ENCODE measurements around the gene TRANK1.

The TRANK1 gene

DNA sequence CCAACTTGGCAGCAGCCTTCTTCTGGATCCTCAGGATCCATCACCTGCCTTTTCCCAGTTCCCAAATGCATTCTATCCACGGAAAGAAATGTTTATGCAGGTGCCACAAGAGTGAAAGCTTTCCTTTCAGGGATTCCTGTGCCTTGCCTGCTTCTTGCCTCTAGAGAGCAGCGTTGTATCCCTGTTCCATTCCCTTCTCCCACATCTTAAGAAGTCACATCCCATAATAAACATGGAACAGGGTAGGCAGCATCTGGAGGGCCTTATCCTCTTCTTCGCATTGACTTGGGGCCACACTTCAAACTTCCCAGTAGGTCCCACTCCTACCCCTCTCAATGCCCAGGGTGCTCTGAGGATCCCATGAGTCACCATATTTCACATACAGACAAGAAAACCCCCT is 107.8 kb downstream of the TRANK1 start:
- DNase-seq = no peak

DNA sequence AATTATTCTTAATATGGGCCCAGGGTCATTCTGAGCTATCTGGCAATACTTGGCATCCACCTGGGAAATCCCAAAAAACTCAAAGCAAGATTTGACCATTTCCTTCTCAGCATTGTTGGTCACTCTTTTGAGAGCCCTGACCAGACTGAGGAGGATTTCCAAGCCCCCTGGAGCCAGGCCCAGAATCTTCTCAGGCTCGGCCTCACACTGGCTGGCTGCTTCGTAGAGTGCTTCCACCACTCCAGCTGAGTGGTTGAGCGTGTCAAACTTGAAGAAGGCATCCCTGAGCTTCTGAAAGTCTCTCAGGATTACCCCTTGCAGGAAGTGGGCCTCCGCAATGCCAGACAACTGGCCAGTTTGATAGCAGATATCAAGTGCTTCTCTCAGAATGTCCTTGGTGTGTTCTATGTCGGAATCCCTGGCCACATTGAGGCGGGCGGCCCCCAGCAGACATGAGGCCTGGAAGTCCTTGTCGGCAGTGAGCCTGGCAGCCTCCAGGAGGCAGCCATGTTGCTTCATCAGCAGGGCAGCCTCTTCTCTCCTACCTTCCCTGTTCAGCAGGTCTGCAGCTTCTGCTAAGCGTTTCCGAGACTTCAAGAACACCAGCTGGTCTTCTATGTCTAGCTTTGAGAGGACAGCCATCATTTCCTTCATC is 111.6 kb downstream of the TRANK1 start:
- DNase-seq = no peak

DNA sequence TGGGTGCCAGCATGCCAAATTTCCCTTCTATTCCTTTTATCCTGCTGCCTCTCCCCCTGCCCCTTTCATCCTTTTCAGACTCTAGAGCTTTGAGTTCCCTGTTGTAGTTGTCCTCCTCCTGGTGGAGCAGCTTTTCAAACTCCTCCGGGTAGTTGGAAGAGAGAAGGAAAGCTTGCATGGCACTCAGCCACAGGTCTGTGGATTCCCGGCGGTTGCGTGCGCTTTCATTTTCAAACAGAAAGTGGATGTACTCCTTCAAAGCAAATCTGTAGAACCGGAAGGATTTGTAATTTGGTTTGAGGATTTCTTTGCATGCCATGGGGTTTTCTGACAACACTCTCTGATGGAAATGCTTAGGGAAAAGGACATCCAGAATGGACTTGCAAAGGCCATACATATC is 112.4 kb downstream of the TRANK1 start:
- DNase-seq = no peak

DNA sequence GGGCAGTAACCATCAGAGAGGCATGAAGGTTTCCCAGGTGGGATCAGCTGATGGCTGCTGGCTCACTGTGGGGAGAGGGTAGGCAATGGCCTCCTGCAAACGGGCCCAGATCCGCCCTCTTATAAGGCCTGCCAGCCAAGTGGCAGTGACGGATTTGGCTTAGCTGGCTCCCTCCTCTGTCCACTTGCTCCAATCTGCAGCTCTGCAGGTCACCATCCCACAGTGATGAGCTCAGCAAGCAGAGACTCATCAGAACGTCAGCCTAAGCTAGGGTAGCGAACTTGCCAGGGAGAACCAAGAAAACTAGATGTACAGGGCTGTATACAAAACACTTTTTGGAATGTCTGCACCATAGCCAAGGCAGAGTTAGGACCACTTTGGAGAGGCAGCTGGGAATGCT is 117.7 kb downstream of the TRANK1 start:
- no peak for DNase-seq

DNA sequence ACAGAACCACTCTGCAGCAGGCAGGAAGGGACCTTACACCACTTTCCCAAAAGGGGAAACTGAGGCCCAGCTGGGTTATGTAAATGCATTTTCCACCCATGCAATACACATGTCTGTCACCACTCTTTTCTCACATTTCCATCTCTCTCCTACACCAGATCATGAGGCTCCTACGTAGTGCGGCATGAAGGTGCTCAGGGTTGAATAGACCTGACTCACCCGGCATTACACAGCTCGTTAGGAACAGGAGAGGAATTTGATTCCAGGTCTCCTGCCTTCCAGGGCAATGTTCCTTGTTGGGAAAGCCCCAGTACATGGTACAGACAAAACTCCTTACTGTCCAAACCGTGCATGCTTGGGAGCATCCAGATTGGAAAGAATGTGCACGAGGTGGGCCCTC is 118.6 kb downstream of the TRANK1 start:
- DNase-seq = no peak

DNA sequence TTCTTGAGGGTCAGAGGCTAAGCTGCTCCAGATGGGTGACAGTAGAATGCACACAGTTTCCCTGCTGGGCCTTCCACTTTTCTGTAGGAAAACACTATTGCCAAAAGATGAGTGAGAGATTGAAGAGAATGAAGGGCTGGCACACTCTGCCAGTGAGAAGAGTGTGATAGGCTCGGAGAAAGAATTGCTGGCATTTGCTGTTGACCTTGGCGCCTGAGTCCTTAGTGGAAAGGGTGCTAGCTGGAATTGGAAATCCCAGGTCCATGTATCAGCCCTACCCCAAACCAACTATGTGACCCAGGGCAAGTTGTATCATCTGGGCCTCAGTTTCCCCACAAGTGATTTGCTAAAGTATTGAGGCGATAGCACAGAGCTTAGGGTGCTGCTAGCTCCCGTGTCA is 120.4 kb downstream of the TRANK1 start:
- DNase-seq = no peak

DNA sequence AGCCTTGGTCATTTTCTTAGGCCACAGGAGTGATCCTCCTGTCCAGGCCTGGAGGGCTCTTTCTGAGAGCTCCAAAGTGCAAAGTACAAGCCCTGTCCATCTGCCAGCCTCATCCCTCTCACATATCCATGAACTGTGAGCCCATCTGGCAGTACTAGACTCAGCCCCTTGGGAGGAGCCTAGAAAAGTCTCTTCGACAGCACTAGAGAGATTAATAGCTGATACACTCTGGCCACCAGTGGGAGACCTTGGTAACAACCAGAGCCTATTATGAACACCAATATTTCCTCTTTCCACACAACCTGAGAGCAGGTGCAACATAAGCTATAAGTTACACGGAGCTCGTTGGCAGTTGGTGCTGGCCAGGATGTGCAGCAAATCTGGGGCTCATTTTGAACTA is 121.0 kb downstream of the TRANK1 start:
- DNase-seq = no peak

DNA sequence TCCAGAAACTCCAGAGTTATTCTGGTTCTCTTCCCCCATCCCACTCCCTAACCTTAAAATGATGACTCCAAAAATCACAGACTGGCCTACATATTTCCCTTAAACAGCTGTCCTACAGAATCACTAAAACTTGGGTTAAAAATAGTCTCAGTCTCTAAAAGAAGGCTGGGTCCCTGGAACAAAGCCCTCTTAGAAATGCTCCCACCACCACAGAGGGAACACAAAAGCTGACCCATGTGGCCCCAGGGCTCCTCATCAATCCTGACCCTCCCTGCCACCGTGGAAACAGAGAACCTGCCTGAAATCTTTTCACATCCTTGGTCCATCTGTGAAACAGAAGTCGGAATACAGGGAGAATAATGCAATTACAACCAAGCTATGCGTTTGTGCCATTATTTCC is 124.8 kb downstream of the TRANK1 start:
- DNase-seq = no peak

DNA sequence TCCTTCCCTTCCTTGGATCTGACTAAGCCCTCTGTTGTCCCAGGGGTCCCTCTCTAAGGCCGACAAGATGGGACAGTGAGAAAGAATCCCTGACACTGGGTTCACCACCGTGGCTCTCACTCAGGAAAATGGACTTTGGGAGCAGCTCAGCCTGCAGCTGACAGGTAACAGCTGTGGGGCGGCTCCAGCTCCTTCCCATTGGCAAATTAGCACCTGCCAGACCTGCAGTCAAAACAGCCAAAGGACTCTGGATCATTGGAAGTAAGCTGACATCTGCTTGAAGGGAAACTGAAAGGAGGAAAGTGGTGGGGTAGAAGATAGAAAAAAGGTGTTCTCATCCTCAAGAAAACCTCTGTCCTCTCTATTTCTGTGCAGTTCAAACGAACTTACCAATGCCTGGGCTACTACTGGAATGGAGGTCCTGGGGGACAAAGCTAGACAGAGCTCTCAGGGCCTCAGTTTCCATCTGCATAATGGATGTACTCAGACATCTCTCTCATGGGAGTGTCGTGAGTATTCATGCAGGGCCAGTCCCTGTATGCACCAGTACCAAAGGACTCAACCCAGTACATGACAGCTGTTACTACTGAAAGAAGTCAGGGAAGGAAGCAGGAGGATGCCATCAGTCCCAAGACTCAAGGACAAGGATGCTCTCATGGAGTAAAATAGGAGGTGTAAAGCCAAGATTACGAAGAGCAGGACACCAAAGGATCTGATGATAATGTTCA is 126.9 kb downstream of the TRANK1 start:
- no peak for DNase-seq

DNA sequence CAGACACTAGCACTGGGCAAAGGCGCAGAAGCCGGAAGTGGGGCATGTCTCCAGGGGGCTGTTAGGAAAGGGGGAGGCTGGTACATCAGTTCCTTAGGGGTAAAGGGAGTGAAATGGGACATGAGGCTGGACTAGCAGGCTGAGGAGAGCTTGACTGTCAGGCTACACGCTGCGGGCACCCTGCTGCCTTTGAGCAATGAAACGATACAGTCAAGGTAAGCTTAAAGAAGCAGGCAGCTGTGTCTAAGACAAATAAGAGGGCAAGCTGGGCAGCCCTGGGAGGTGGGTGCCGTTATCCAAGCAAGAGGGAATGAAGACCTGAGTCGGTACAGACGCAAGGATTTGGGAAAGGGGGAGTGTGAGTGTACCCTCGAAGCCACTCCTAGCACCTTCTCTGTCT is 129.5 kb downstream of the TRANK1 start:
- no peak for DNase-seq

DNA sequence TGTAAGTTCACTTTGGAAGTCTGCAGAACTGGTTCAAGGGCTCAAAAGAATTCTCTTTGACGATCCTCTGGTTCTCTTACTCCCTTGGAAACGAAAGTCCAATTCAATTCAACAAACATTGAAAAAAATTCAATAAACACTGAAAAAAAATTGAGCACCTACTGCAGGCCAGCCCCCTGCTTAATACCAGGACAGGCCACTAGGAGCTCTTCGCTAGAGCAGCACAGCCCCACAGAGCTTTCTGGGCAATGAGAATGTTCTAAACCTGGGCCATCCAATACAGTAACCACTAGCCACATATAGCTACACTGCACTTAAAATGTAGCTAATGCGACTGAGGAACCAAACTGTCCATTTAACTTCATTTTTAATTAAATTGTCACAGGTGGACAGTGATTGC is 130.1 kb downstream of the TRANK1 start:
- no peak for DNase-seq

DNA sequence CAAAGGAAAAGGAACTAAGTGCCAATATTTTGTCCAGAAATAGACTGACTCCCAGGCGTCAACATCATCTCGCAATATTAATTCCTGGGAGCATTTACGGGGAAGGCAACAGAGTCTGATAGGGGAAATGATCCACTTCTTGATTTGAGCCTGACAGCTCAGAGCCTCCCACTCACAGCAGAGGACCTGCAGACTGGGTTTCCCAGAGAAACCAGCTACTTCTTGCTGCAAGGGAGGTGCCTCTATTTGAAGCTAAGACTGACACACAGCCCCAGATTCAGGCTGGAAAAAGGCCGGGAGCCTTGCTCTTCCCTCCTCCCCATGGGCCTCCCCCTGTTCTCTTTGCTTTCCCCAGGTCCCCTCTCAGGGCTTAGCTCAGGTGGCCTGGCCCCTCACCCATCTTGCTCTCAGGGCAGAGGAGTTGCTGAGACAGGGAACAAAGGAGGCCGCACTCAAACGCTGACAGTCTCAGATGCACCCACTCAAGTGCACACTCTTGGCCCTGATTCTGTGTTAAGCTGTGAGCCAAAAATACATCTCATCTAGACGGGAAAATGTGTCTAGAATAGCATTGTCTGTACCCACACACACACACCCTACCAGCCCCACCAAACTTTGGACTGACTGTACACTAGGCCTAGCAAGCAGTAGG is 130.7 kb downstream of the TRANK1 start:
- no peak for DNase-seq

DNA sequence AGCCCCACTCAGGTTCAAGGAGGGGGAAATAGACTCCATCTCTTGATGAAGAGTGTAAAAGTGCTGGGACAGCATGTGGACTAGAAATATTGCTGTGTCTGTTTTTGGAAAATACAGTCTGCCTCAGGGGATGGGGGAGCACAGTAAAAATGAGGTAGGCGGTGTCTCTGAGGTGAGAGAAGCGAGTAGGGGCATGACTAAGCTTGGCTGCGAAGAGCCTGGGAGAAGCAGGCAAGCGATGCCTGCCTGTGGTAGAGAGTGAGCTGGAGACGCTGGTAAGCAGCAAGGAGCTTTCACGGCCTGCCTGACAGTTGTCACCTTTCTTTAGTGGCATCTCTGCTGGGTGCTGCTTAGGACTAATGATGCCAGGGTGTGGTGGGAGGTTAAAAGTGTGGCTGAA is 131.5 kb downstream of the TRANK1 start:
- DNase-seq = no peak

DNA sequence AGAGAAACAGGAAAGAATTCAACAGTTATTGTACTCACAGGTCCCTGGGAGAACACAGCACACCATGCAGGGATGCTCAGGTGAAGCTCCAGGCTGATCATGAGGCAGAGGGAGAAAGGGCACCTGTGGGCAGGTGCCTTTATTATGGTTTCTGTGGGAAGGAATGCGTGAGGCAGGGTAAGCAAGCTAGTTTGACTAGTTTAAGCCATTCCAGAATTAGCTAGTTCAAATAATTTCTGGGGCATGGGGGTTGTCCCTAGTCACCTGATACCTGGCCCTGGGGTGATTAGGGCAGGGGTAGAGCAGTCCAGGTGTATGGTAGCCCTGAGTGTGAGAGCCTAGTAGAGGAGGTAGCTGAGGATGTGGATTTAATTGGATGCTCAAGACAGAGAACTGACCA is 132.6 kb downstream of the TRANK1 start:
- DNase-seq = no peak

DNA sequence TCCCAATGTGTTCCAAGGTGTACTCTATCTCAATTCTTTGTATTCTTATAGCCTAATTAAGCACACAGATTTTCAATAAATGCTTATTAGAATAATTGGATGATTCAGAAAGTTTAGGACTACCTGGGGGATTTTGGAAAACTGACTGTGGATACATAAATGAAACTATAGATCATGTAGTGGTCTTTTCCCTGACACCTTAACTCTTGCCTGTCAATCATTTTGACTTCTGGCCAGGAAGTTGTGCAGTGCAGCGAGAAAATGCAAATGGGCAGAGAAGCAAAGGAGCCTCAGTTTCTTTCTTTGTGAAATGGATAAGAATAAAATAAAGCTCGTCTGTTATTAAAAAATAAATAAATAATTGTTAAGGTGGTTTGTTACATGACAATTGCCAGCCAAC is 133.1 kb downstream of the TRANK1 start:
- no peak for DNase-seq

DNA sequence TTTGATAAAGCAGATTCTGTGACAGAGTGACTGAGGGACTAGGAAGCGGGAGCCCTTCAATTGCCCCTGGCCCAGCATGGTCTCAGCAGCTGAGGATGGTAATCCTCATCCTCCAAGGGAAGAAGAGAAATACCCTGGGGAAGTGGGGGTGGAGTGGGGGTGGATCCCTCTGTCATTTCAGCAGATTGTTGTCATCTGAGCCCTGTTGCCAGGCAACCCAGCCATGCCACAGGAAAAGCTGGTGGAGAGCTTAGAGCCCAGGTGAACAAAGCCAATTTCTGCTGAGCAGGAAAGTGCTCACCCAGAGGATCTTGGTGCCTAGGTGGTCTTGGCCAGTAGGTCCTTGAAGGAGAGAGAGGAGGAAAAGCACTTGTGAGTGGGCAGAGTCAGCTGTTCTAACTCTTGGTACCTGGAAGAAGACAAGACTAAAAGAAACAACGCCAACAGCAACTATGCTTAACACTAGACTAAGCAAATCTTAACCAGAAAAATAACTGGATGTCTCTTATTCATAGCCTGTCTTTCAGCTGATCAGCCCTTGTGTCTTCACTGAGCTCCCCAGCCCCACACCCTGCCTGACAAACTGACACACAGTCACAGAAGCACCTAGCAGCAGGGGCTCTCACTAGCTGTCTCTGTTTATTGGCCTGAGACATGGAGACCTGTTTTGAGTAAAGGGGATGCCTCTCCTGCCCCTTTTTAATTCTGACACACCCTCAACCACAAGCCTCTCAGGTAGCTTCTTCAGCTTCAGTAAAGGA is 140.4 kb downstream of the TRANK1 start:
- DNase-seq = no peak

DNA sequence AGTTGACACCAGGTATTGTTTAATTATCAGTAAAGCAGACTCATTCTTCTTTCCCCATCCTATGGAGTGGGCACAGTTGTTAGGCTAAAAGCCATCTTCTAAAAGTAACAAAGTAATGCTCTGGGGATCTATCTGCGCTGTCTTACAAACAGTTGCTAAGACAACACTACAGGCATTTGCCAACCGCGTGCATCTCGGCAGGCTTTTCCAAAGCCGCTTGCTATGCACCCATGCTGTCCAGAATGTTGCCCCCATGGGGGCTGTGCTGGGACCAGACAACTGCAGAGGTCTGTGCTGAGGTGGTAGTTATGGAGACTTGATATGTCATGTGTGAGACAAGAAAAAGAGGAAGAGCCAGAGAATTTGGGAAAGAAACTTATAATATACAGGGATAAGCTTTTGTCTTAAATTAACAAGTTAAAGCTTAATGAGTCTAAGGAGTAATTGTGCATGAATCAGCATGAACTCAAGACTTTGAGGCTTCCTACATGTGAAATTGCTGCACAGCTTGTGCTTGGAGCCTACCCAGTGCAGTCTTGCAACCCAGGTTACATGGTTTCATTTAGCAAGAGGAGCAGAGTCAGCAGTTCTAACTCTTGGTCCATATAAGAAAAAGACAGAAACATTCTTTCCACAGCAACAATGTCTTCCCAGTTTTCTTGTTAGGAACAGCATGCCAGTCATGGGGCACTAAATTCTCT is 141.6 kb downstream of the TRANK1 start:
- DNase-seq = no peak

DNA sequence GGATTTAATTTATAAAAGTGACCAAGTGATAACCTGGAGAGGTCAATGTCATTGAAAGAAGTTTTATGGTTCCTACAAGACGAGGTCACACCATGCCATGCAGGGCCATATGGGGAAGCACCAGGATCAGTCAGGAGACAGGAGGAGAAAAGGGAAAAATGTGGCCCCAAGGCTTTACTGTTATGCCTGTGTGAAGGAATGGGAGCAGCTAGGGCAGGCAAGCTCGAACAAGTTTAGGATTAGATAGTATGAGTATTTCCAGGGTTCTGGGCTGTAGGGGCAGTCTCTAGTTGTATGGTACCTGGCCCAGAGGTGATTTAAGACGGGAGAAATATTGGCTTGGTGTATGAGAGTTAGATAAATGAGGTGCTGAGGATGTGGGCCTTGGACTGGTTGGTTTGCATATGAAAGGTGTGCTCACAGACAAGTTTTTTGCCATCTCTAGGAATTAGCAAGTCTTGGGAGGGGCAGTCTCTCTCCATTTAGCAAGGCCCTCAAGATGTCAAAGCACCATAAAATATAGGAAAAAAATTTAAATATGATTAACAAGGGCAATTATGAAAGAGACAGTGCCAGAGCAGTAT is 144.2 kb downstream of the TRANK1 start:
- DNase-seq = no peak

DNA sequence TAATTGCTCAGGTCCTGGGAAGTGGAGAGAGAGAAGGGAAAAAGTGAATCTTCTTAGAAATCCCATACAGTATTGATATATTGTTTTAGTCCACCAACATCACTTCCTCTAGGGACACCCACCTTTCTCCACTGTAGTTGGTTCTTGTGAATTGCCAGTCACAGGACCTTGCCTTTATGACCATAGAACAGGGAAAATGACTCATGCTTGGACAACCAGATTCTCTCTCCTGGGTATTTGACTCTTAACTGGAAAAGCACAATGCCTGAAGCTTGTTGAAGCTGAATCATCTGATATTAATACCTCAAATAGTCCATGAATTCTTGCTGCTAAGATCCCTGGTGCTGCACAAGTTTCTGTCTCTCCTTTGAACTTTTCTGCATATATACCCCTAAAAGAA is 148.0 kb downstream of the TRANK1 start:
- DNase-seq = no peak

DNA sequence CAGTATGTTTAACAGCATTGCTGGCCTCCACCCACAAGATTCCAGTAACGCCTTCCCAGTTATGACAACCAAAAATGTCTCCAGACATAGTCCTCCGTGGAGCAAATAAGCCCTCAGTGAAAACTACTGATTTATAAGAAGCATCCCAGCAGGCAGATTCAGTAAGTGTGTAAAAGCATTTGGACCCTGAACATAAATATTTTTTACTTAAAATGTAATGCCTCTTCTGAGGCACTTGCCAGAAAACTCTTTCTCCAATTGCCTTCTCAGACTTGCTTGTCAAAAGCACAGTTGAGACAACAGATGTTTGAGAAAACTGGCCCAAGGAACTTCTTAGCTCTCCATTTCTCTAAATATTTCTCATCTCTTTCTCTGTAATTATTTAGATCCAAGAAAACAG is 148.7 kb downstream of the TRANK1 start:
- DNase-seq = no peak

DNA sequence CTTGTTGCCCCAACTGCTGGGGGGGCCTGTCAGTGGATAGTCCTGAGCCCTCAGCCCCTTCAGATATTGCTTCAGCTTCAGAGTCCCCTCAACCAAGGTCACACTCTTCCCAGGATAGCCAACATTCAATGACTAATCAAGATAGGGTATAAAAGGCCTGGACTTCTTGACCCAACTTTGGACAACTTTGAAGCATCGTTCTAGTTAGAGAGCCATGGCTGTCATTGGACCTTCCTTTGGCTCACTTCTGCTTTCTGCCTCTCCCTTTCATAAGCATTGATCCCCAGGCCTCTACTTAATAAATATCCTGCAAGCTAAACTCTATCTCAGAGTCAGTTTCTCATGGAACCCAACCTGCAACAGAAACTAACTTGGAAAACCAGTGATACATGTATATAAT is 149.2 kb downstream of the TRANK1 start:
- DNase-seq = no peak

DNA sequence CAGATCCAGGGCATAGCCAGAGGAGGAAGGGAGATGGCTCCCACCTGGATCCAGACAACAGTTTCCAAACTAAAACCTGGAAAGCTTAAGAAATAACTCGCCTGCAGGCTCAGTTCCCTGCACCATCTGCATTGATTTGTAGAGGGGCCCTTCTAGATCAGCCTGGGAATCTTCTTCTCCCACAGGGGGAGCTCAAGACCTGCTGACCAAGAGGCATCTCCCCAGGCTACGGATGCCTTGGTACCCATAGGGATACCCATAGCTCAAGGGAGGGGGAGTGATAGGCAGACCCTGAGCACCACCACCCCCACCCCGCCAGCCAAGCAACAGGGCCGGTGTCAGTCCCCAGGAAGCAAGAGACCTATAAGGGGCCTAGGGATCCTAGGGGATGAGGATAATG is 152.5 kb downstream of the TRANK1 start:
- DNase-seq = no peak

DNA sequence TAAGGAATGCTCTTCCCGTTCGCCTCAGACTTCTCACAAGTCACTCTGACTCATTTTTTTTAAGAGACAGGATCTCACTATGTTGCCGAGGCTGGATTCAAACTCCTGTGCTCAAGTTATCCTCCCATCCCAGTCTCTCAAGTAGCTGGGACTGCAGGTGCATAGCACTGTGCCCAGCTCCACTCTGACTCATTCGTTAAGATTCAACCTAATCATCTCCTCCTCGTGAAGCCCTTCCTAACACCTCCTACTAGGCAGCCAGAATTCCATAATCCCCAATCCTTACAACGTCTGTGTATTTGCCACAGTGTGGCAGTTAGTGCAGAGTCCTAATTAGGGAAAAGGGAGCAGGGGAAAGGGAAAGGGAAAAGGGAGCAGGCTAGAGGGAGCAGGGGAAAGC is 154.1 kb downstream of the TRANK1 start:
- DNase-seq = no peak

All from activated naive CD4-positive, alpha-beta T cell (primary cell).